ENCODE data around the gene ZFX. TPM values are rescaled to one million over a fixed set of nuclear protein-coding genes. Genes with fewer than 3 reads are reported as not detected.
A peak's percentile ranks its signal among the peaks of the same experiment; 100 is the strongest.
"Not testable (repeated sequence)": the region's sequence is repeated elsewhere in the genome, so short reads cannot be mapped to it uniquely, and the experiment has no call there.

Gene ZFX
- 16.6 and 21.1 TPM in 2 replicates for total RNA-seq (2014; rRNA removed; shearing (Covaris generic))

GRCh38 chrX:24149351-24150050 is at the start of gene ZFX:
Gene ZFX, plus strand, starts transcription at chrX:24149729. Its CDS starts 23,014 bp downstream, at chrX:24172743.
- H3K36me3 ChIP-seq (replicated peaks; ENCODE audit: control insufficient read depth, insufficient read depth, low read length) = no peaks in the 10 kb centered on the region
- DNase-seq = peak; percentile 85
- H3K4me3 ChIP-seq (ENCODE audit: insufficient read depth, low read depth, low read length) = peak within 1 kb of the TSS; percentile 78
- no peaks in the 10 kb centered on the region for H3K27me3 ChIP-seq (ENCODE audit: control insufficient read depth, insufficient read depth, low read length)

GRCh38 chrX:24100713-24101112 is 48.8 kb upstream of the ZFX start:
- Histone ChIP-seq H3K36me3 (replicated peaks; ENCODE audit: control insufficient read depth, insufficient read depth, low read length) (no peaks in the 10 kb centered on the region), H3K4me3 (ENCODE audit: insufficient read depth, low read depth, low read length) (no peak overlapping the region), H3K27me3 (ENCODE audit: control insufficient read depth, insufficient read depth, low read length) (no peaks in the 10 kb centered on the region)
- no peak for DNase-seq

- no peak for DNase-seq
- no peak overlapping the region for H3K4me3 ChIP-seq (ENCODE audit: insufficient read depth, low read depth, low read length)
- H3K36me3 ChIP-seq (replicated peaks; ENCODE audit: control insufficient read depth, insufficient read depth, low read length) = no peaks in the 10 kb centered on the region
- no peaks in the 10 kb centered on the region for H3K27me3 ChIP-seq (ENCODE audit: control insufficient read depth, insufficient read depth, low read length)
These were observed 39.5 kb upstream of the ZFX start for GRCh38 chrX:24110069-24110468.

GRCh38 chrX:24113181-24113580 is 36.3 kb upstream of the ZFX start:
- no peak for DNase-seq
- H3K36me3 ChIP-seq (replicated peaks; ENCODE audit: control insufficient read depth, insufficient read depth, low read length) = no peaks in the 10 kb centered on the region

GRCh38 chrX:24117258-24117657 is 32.3 kb upstream of the ZFX start:
- no peak for DNase-seq
- no peaks in the 10 kb centered on the region for H3K27me3 ChIP-seq (ENCODE audit: control insufficient read depth, insufficient read depth, low read length)
- H3K36me3 ChIP-seq (replicated peaks; ENCODE audit: control insufficient read depth, insufficient read depth, low read length) = no peaks in the 10 kb centered on the region
- H3K4me3 ChIP-seq (ENCODE audit: insufficient read depth, low read depth, low read length) = no peak overlapping the region

More at GRCh38 chrX:24113181-24113580, 36.3 kb upstream of the ZFX start:
- H3K4me3 ChIP-seq (ENCODE audit: insufficient read depth, low read depth, low read length) = no peak overlapping the region
- no peaks in the 10 kb centered on the region for H3K27me3 ChIP-seq (ENCODE audit: control insufficient read depth, insufficient read depth, low read length)

- no peaks in the 10 kb centered on the region for H3K36me3 ChIP-seq (replicated peaks; ENCODE audit: control insufficient read depth, insufficient read depth, low read length)
- DNase-seq = no peak
These were observed 25.2 kb upstream of the ZFX start for GRCh38 chrX:24124244-24124799.

GRCh38 chrX:24125028-24125612 is 24.4 kb upstream of the ZFX start:
- no peaks in the 10 kb centered on the region for H3K27me3 ChIP-seq (ENCODE audit: control insufficient read depth, insufficient read depth, low read length)
- peak; percentile 39 for DNase-seq
- H3K36me3 ChIP-seq (replicated peaks; ENCODE audit: control insufficient read depth, insufficient read depth, low read length) = no peaks in the 10 kb centered on the region
- no peak overlapping the region for H3K4me3 ChIP-seq (ENCODE audit: insufficient read depth, low read depth, low read length)

More at GRCh38 chrX:24124244-24124799, 25.2 kb upstream of the ZFX start:
- H3K27me3 ChIP-seq (ENCODE audit: control insufficient read depth, insufficient read depth, low read length) = no peaks in the 10 kb centered on the region
- H3K4me3 ChIP-seq (ENCODE audit: insufficient read depth, low read depth, low read length) = no peak overlapping the region

- Histone ChIP-seq H3K36me3 (replicated peaks; ENCODE audit: control insufficient read depth, insufficient read depth, low read length) (no peaks in the 10 kb centered on the region), H3K4me3 (ENCODE audit: insufficient read depth, low read depth, low read length) (no peak overlapping the region), H3K27me3 (ENCODE audit: control insufficient read depth, insufficient read depth, low read length) (no peaks in the 10 kb centered on the region)
- no peak for DNase-seq
These were observed 18.1 kb upstream of the ZFX start for GRCh38 chrX:24131476-24131875.

- H3K4me3 ChIP-seq (ENCODE audit: insufficient read depth, low read depth, low read length) = no peak overlapping the region
- no peak for DNase-seq
- H3K36me3 ChIP-seq (replicated peaks; ENCODE audit: control insufficient read depth, insufficient read depth, low read length) = no peaks in the 10 kb centered on the region
- no peaks in the 10 kb centered on the region for H3K27me3 ChIP-seq (ENCODE audit: control insufficient read depth, insufficient read depth, low read length)
These were observed 16.2 kb upstream of the ZFX start for GRCh38 chrX:24133312-24133711.

- not testable (repeated sequence) for H3K36me3 ChIP-seq (replicated peaks; ENCODE audit: control insufficient read depth, insufficient read depth, low read length); DNase-seq; H3K4me3 ChIP-seq (ENCODE audit: insufficient read depth, low read depth, low read length); H3K27me3 ChIP-seq (ENCODE audit: control insufficient read depth, insufficient read depth, low read length)
These were observed 13.8 kb upstream of the ZFX start for GRCh38 chrX:24135768-24136167.

GRCh38 chrX:24137192-24137591 is 12.3 kb upstream of the ZFX start:
- no peak for DNase-seq
- Histone ChIP-seq H3K4me3 (ENCODE audit: insufficient read depth, low read depth, low read length) (no peak overlapping the region), H3K27me3 (ENCODE audit: control insufficient read depth, insufficient read depth, low read length) (no peaks in the 10 kb centered on the region), H3K36me3 (replicated peaks; ENCODE audit: control insufficient read depth, insufficient read depth, low read length) (no peaks in the 10 kb centered on the region)

GRCh38 chrX:24143982-24144381 is 5.5 kb upstream of the ZFX start:
- H3K27me3 ChIP-seq (ENCODE audit: control insufficient read depth, insufficient read depth, low read length); H3K4me3 ChIP-seq (ENCODE audit: insufficient read depth, low read depth, low read length); DNase-seq; H3K36me3 ChIP-seq (replicated peaks; ENCODE audit: control insufficient read depth, insufficient read depth, low read length): not testable (repeated sequence)

GRCh38 chrX:24144528-24144927 is 5.0 kb upstream of the ZFX start:
- Histone ChIP-seq H3K27me3 (ENCODE audit: control insufficient read depth, insufficient read depth, low read length) (no peaks in the 10 kb centered on the region), H3K36me3 (replicated peaks; ENCODE audit: control insufficient read depth, insufficient read depth, low read length) (no peaks in the 10 kb centered on the region), H3K4me3 (ENCODE audit: insufficient read depth, low read depth, low read length) (no peak overlapping the region)
- DNase-seq = no peak

- H3K4me3 ChIP-seq (ENCODE audit: insufficient read depth, low read depth, low read length) = no peak overlapping the region
- no peaks in the 10 kb centered on the region for H3K36me3 ChIP-seq (replicated peaks; ENCODE audit: control insufficient read depth, insufficient read depth, low read length)
- H3K27me3 ChIP-seq (ENCODE audit: control insufficient read depth, insufficient read depth, low read length) = no peaks in the 10 kb centered on the region
- peak; percentile 64 for DNase-seq
These were observed 4.0 kb upstream of the ZFX start for GRCh38 chrX:24145303-24146186.

All from H7 (cell line).